Measurements from ENCODE around the gene BEND3. TPM values are rescaled to one million over a fixed set of nuclear protein-coding genes. Genes with fewer than 3 reads are reported as not detected.
A peak's percentile ranks its signal among the peaks of the same experiment; 100 is the strongest.

BEND3 gene
- total and polyA plus RNA-seq, 2 experiments from 2014 or later = 9.2 to 33.7 TPM

- peaks cover 5% of the 10 kb centered on the region for H3K27me3 Mint-ChIP-seq (ENCODE audit: insufficient read depth, low read depth, poor library complexity)
- H3K36me3 Mint-ChIP-seq (ENCODE audit: low read depth) = peaks cover 54% of the 10 kb centered on the region
These were observed 16.6 kb downstream of the BEND3 start for GRCh38 chr6:107098436-107099307.

More at GRCh38 chr6:107098436-107099307, 16.6 kb downstream of the BEND3 start:
- Histone ChIP-seq H3K79me2 (replicated peaks; ENCODE audit: insufficient read depth) (peaks cover 41% of the 10 kb centered on the region), H3K4me3 (no peak overlapping the region), H3K4me1 (ENCODE audit: insufficient read depth) (peaks cover 24% of the 10 kb centered on the region), H3K27ac (ENCODE audit: low read depth) (peak overlapping the region; percentile 76), H2AFZ (no peak overlapping the region), H3K4me2 (no peak overlapping the region), H4K20me1 (replicated peaks; ENCODE audit: insufficient read depth) (no peaks in the 10 kb centered on the region), H3K9me2 (ENCODE audit: insufficient read depth) (0 out of 2 replicates have a peak, but pooled peaks cover 4% of the 10 kb centered on the region), H3K36me3 (ENCODE audit: insufficient read depth) (peaks cover 17% of the 10 kb centered on the region), H3K27me3 (ENCODE audit: insufficient read depth) (no peaks in the 10 kb centered on the region), H3F3A (replicated peaks; ENCODE audit: low read depth) (0 out of 2 replicates have a peak, but pooled peaks cover 3% of the 10 kb centered on the region)
- no peaks in the 10 kb centered on the region for H3K9me3 Mint-ChIP-seq
- ATAC-seq (no peak), DNase-seq (ENCODE audit: low spot score) (no peak)
- no peak overlapping the region for H3K4me3 Mint-ChIP-seq
- H3K27ac Mint-ChIP-seq = peak overlapping the region; percentile 51; the same call in 1 of the 2 replicates
- TF ChIP-seq STAT1 (IDR thresholded peaks at IDR 0.05; ENCODE audit: unreplicated experiment) = no peak
- no peak for TF ChIP-seq CREB1 (CRISPR knock-in tag; IDR thresholded peaks at IDR 0.05; ENCODE audit: low read depth)
- TF ChIP-seq ZNF331 (CRISPR knock-in tag; IDR thresholded peaks at IDR 0.05; ENCODE audit: low read depth) = no peak
- no peak for TF ChIP-seq REST (IDR thresholded peaks at IDR 0.05; ENCODE audit: unreplicated experiment)
- TF ChIP-seq EZH2 (IDR thresholded peaks at IDR 0.05; ENCODE audit: low read depth, unreplicated experiment) = no peak
- TF ChIP-seq CTCF (conservative IDR thresholded peaks at IDR 0.05; ENCODE audit: low read depth in 2 of 2) = no peak
- no peak for TF ChIP-seq NANOG (IDR thresholded peaks at IDR 0.05; ENCODE audit: borderline replicate concordance)
- no peak for TF ChIP-seq EZH2phosphoT487 (IDR thresholded peaks at IDR 0.05; ENCODE audit: unreplicated experiment)
- TF ChIP-seq, protein P1, sequence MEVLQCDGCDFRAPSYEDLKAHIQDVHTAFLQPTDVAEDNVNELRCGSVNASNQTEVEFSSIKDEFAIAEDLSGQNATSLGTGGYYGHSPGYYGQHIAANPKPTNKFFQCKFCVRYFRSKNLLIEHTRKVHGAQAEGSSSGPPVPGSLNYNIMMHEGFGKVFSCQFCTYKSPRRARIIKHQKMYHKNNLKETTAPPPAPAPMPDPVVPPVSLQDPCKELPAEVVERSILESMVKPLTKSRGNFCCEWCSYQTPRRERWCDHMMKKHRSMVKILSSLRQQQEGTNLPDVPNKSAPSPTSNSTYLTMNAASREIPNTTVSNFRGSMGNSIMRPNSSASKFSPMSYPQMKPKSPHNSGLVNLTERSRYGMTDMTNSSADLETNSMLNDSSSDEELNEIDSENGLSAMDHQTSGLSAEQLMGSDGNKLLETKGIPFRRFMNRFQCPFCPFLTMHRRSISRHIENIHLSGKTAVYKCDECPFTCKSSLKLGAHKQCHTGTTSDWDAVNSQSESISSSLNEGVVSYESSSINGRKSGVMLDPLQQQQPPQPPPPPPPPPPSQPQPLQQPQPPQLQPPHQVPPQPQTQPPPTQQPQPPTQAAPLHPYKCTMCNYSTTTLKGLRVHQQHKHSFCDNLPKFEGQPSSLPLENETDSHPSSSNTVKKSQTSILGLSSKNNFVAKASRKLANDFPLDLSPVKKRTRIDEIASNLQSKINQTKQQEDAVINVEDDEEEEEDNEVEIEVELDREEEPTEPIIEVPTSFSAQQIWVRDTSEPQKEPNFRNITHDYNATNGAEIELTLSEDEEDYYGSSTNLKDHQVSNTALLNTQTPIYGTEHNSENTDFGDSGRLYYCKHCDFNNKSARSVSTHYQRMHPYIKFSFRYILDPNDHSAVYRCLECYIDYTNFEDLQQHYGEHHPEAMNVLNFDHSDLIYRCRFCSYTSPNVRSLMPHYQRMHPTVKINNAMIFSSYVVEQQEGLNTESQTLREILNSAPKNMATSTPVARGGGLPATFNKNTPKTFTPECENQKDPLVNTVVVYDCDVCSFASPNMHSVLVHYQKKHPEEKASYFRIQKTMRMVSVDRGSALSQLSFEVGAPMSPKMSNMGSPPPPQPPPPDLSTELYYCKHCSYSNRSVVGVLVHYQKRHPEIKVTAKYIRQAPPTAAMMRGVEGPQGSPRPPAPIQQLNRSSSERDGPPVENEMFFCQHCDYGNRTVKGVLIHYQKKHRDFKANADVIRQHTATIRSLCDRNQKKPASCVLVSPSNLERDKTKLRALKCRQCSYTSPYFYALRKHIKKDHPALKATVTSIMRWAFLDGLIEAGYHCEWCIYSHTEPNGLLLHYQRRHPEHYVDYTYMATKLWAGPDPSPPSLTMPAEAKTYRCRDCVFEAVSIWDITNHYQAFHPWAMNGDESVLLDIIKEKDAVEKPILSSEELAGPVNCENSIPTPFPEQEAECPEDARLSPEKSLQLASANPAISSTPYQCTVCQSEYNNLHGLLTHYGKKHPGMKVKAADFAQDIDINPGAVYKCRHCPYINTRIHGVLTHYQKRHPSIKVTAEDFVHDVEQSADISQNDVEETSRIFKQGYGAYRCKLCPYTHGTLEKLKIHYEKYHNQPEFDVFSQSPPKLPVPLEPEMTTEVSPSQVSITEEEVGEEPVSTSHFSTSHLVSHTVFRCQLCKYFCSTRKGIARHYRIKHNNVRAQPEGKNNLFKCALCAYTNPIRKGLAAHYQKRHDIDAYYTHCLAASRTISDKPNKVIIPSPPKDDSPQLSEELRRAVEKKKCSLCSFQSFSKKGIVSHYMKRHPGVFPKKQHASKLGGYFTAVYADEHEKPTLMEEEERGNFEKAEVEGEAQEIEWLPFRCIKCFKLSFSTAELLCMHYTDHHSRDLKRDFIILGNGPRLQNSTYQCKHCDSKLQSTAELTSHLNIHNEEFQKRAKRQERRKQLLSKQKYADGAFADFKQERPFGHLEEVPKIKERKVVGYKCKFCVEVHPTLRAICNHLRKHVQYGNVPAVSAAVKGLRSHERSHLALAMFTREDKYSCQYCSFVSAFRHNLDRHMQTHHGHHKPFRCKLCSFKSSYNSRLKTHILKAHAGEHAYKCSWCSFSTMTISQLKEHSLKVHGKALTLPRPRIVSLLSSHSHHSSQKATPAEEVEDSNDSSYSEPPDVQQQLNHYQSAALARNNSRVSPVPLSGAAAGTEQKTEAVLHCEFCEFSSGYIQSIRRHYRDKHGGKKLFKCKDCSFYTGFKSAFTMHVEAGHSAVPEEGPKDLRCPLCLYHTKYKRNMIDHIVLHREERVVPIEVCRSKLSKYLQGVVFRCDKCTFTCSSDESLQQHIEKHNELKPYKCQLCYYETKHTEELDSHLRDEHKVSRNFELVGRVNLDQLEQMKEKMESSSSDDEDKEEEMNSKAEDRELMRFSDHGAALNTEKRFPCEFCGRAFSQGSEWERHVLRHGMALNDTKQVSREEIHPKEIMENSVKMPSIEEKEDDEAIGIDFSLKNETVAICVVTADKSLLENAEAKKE (CRISPR knock-in tag; IDR thresholded peaks at IDR 0.05) = no peak
- no peak for TF ChIP-seq ETS1 (IDR thresholded peaks at IDR 0.05)
- no peak for TF ChIP-seq JUNB (IDR thresholded peaks at IDR 0.05; ENCODE audit: unreplicated experiment)
- TF ChIP-seq POLR2AphosphoS5 (IDR thresholded peaks at IDR 0.05; ENCODE audit: low read depth) = no peak
- TF ChIP-seq ZNF114 (CRISPR knock-in tag; IDR thresholded peaks at IDR 0.05) = no peak
- peaks cover 30% of the 10 kb centered on the region for H3K4me1 Mint-ChIP-seq

Data from GM23338 (cell line).